ENCODE data around the gene FAM237B. TPM values are rescaled to one million over a fixed set of nuclear protein-coding genes. Genes with fewer than 3 reads are reported as not detected.

Gene FAM237B
- total and polyA plus RNA-seq, 2 of the 13 experiments (the other 11 are each of a cell fraction or from before 2014, with no cell fraction given) = not detected

DNA sequence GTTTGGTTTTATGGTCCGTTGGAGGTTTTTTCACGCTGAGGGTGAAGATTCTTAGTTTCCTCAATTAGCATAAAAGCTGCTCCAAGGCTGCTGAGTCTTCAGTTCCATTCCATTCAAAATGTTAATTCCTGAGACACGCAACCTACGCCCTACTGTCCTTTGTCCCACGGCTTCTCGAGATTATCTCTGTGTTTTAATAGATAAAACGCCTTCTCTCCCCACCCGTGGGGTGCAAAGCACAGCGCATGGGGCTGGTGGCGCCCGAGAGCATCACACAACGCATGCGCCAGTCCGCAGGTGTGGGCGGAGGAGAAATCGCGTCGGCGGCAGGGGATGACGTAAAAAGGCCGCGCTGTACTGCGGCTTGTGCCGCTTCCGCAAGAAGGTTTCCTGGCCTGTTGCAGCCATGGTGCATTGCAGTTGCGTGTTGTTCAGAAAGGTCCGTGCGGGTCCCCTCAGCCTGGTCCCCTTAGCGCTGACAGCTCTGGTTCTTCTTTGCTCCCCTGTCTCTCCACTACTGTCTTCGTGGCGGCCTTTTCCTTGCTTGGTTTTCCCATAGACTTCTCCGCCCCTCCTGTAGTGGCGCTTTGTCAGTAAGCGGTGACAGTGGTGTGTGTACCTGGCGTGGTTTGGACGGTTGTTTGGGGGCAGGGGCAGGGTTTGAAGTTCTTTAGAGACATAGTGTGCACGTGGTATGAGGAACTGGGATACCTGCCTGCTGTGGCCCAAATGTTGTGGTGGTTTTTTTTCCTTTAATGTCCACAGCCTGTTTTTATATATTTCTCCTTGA, 25.4 kb upstream of the FAM237B start, which contains the start of gene GTPBP10 (continued):
- TF ChIP-seq, protein P1, sequence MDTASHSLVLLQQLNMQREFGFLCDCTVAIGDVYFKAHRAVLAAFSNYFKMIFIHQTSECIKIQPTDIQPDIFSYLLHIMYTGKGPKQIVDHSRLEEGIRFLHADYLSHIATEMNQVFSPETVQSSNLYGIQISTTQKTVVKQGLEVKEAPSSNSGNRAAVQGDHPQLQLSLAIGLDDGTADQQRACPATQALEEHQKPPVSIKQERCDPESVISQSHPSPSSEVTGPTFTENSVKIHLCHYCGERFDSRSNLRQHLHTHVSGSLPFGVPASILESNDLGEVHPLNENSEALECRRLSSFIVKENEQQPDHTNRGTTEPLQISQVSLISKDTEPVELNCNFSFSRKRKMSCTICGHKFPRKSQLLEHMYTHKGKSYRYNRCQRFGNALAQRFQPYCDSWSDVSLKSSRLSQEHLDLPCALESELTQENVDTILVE (CRISPR knock-in tag; IDR thresholded peaks at IDR 0.05) = peak; percentile 59; the same call in 1 of the 2 replicates
- peak; percentile 67; the same call in 1 of the 2 replicates for TF ChIP-seq ZNF547 (CRISPR knock-in tag; IDR thresholded peaks at IDR 0.05)
- TF ChIP-seq ZNF792 (CRISPR knock-in tag; IDR thresholded peaks at IDR 0.05) = peak; percentile 66; the same call in 1 of the 2 replicates
- TF ChIP-seq, protein P2, sequence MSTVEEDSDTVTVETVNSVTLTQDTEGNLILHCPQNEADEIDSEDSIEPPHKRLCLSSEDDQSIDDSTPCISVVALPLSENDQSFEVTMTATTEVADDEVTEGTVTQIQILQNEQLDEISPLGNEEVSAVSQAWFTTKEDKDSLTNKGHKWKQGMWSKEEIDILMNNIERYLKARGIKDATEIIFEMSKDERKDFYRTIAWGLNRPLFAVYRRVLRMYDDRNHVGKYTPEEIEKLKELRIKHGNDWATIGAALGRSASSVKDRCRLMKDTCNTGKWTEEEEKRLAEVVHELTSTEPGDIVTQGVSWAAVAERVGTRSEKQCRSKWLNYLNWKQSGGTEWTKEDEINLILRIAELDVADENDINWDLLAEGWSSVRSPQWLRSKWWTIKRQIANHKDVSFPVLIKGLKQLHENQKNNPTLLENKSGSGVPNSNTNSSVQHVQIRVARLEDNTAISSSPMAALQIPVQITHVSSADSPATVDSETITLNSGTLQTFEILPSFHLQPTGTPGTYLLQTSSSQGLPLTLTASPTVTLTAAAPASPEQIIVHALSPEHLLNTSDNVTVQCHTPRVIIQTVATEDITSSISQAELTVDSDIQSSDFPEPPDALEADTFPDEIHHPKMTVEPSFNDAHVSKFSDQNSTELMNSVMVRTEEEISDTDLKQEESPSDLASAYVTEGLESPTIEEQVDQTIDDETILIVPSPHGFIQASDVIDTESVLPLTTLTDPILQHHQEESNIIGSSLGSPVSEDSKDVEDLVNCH (CRISPR knock-in tag; IDR thresholded peaks at IDR 0.05) = no peak
- TF ChIP-seq NCOA5 (CRISPR knock-in tag; IDR thresholded peaks at IDR 0.05) = no peak
- TF ChIP-seq MIER2 (CRISPR knock-in tag; IDR thresholded peaks at IDR 0.05) = no peak
- TF ChIP-seq, protein P3, sequence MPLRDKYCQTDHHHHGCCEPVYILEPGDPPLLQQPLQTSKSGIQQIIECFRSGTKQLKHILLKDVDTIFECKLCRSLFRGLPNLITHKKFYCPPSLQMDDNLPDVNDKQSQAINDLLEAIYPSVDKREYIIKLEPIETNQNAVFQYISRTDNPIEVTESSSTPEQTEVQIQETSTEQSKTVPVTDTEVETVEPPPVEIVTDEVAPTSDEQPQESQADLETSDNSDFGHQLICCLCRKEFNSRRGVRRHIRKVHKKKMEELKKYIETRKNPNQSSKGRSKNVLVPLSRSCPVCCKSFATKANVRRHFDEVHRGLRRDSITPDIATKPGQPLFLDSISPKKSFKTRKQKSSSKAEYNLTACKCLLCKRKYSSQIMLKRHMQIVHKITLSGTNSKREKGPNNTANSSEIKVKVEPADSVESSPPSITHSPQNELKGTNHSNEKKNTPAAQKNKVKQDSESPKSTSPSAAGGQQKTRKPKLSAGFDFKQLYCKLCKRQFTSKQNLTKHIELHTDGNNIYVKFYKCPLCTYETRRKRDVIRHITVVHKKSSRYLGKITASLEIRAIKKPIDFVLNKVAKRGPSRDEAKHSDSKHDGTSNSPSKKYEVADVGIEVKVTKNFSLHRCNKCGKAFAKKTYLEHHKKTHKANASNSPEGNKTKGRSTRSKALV (CRISPR knock-in tag; IDR thresholded peaks at IDR 0.05) = no peak
- no peak for TF ChIP-seq ZNF891 (CRISPR knock-in tag; IDR thresholded peaks at IDR 0.05)
- no peak; the same call in 1 of the 2 replicates for TF ChIP-seq ZSCAN9 (CRISPR knock-in tag; IDR thresholded peaks at IDR 0.05; ENCODE audit: borderline replicate concordance)
- TF ChIP-seq TMF1 (CRISPR knock-in tag; IDR thresholded peaks at IDR 0.05; ENCODE audit: low read depth) = no peak; the same call in 1 of the 2 replicates
- no peak for TF ChIP-seq ZNF674 (CRISPR knock-in tag; IDR thresholded peaks at IDR 0.05; ENCODE audit: low read depth)
- no peak for TF ChIP-seq SALL2 (CRISPR knock-in tag; IDR thresholded peaks at IDR 0.05)
- TF ChIP-seq KDM2A (CRISPR knock-in tag; IDR thresholded peaks at IDR 0.05; ENCODE audit: borderline replicate concordance, low read depth) = peak; percentile 95
- TF ChIP-seq YY1 (IDR thresholded peaks at IDR 0.05; ENCODE audit: insufficient read depth, insufficient replicate concordance, low read depth, low read length) = peak; percentile 83
- TF ChIP-seq ZNF678 (CRISPR knock-in tag; IDR thresholded peaks at IDR 0.05) = peak; percentile 50; the same call in 1 of the 2 replicates
- TF ChIP-seq ZNF496 (CRISPR knock-in tag; IDR thresholded peaks at IDR 0.05; ENCODE audit: insufficient replicate concordance) = no peak
- TF ChIP-seq FOXK1 (CRISPR knock-in tag; IDR thresholded peaks at IDR 0.05; ENCODE audit: borderline replicate concordance, low read depth) = peak; percentile 95
- TF ChIP-seq, protein P4, sequence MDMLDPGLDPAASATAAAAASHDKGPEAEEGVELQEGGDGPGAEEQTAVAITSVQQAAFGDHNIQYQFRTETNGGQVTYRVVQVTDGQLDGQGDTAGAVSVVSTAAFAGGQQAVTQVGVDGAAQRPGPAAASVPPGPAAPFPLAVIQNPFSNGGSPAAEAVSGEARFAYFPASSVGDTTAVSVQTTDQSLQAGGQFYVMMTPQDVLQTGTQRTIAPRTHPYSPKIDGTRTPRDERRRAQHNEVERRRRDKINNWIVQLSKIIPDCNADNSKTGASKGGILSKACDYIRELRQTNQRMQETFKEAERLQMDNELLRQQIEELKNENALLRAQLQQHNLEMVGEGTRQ (IDR thresholded peaks at IDR 0.05; ENCODE audit: low read depth, low read length) = no peak
- TF ChIP-seq, protein P4 (CRISPR knock-in tag; IDR thresholded peaks at IDR 0.05; ENCODE audit: borderline replicate concordance) = peak; percentile 20; the same call in 1 of the 2 replicates
- TF ChIP-seq MTF2 (CRISPR knock-in tag; IDR thresholded peaks at IDR 0.05; ENCODE audit: borderline replicate concordance) = peak; percentile 36; the same call in 1 of the 2 replicates
- TF ChIP-seq TSC22D2 (CRISPR knock-in tag; IDR thresholded peaks at IDR 0.05; ENCODE audit: borderline replicate concordance) = no peak
- no peak for TF ChIP-seq TRIM24 (CRISPR knock-in tag; IDR thresholded peaks at IDR 0.05)
